ENCODE measurements around the gene SFXN1.
"Not testable (repeated sequence)": the region's sequence is repeated elsewhere in the genome, so short reads cannot be mapped to it uniquely, and the experiment has no call there.

- not testable (repeated sequence) for TF ChIP-seq CTCF (conservative IDR thresholded peaks at IDR 0.05); EZH2 (IDR thresholded peaks at IDR 0.05; ENCODE audit: low read depth)
Observed at GRCh38 chr5:175446378-175446777, 32.0 kb upstream of the SFXN1 start.
